Endothelial cell of umbilical vein (primary cell): ENCODE measurements around the gene PIK3R2.

Source experiments
- EZH2 ChIP-seq: IDR thresholded peaks from 2 replicates; pipeline ENCODE4 v1.6.1; 2012; ENCODE audit warnings: borderline replicate concordance, low read depth, mild to moderate bottlenecking, moderate library complexity, low read length, inconsistent platforms; ENCODE audit not compliant: severe bottlenecking
- MYC ChIP-seq: IDR thresholded peaks from one replicate; pipeline ENCODE4 v1.6.1; 2011; ENCODE audit warnings: mild to moderate bottlenecking, low read depth, low read length
- TF ChIP-seq, protein P1 (sequence below), 2 donors: IDR thresholded peaks; 1 replicate in 1 of 2; 2 replicates in 1 of 2; pipeline ENCODE4 v1.5.1; 2011; ENCODE audit warnings: low read length in 2 of 2, mild to moderate bottlenecking in 2 of 2, moderate library complexity in 2 of 2, control low read depth in 1 of 2, inconsistent platforms in 1 of 2, low read depth in 1 of 2; ENCODE audit not compliant: insufficient read depth in 1 of 2; ENCODE audit errors: extremely low read depth in 1 of 2

GRCh38 chr19:18137242-18137641 lies 15.7 kb upstream of the PIK3R2 start:
- TF ChIP-seq, protein P1, sequence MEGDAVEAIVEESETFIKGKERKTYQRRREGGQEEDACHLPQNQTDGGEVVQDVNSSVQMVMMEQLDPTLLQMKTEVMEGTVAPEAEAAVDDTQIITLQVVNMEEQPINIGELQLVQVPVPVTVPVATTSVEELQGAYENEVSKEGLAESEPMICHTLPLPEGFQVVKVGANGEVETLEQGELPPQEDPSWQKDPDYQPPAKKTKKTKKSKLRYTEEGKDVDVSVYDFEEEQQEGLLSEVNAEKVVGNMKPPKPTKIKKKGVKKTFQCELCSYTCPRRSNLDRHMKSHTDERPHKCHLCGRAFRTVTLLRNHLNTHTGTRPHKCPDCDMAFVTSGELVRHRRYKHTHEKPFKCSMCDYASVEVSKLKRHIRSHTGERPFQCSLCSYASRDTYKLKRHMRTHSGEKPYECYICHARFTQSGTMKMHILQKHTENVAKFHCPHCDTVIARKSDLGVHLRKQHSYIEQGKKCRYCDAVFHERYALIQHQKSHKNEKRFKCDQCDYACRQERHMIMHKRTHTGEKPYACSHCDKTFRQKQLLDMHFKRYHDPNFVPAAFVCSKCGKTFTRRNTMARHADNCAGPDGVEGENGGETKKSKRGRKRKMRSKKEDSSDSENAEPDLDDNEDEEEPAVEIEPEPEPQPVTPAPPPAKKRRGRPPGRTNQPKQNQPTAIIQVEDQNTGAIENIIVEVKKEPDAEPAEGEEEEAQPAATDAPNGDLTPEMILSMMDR (IDR thresholded peaks at IDR 0.05; ENCODE audit: extremely low read depth in 1 of 2, insufficient read depth in 1 of 2, low read depth in 1 of 2, low read length in 2 of 2) = no peak
- no peak for TF ChIP-seq EZH2
- TF ChIP-seq MYC = no peak
